GM23338 (cell line): ENCODE results near the gene TPCN2. TPM values are rescaled to one million over a fixed set of nuclear protein-coding genes. Genes with fewer than 3 reads are reported as not detected.

Experiments used
- ATAC-seq: fragments of 200-7000 bp; cut with Tn5 transposase; 3 replicates; pipeline ENCODE4 v1.9.1; 2020
- DNase-seq: peaks from one replicate; pipeline ENCODE4 v3.0.0-alpha.2; 2015; ENCODE audit warnings: low spot score
- H2AFZ ChIP-seq: fragments of 200-600 bp; sonication (generic); 2 replicates; pipeline ENCODE4 v1.8.0; 2016; ENCODE audit warnings: antibody characterized with exemption, mild to moderate bottlenecking, moderate library complexity
- H3F3A ChIP-seq: fragments of 200-600 bp; sonication (generic); replicated peaks from 2 replicates; pipeline ENCODE4 v1.8.0; 2017; ENCODE audit warnings: antibody characterized with exemption, mixed run types, low read depth
- H3K27ac ChIP-seq: fragments of 200-600 bp; sonication (generic); 2 replicates; pipeline ENCODE4 v1.6.1; 2016; ENCODE audit warnings: low read depth
- H3K27me3 ChIP-seq: fragments of 200-600 bp; sonication (generic); 2 replicates; pipeline ENCODE4 v1.8.0; 2016; ENCODE audit warnings: mild to moderate bottlenecking, mixed run types, moderate library complexity; ENCODE audit not compliant: insufficient read depth
- H3K36me3 ChIP-seq: fragments of 200-600 bp; sonication (generic); 2 replicates; pipeline ENCODE4 v1.8.0; 2016; ENCODE audit warnings: mild to moderate bottlenecking; ENCODE audit not compliant: insufficient read depth
- H3K4me1 ChIP-seq: fragments of 200-600 bp; sonication (generic); 2 replicates; pipeline ENCODE4 v1.8.0; 2016; ENCODE audit warnings: mild to moderate bottlenecking, moderate library complexity; ENCODE audit not compliant: insufficient read depth
- H3K4me2 ChIP-seq: fragments of 200-600 bp; sonication (generic); 2 replicates; pipeline ENCODE4 v1.7.1; 2017; ENCODE audit warnings: mixed run types
- H3K4me3 ChIP-seq: fragments of 200-600 bp; sonication (generic); 2 replicates; pipeline ENCODE4 v1.6.1; 2016; ENCODE audit warnings: mixed run types
- H3K79me2 ChIP-seq: fragments of 200-600 bp; sonication (generic); replicated peaks from 2 replicates; pipeline ENCODE4 v1.8.0; 2017; ENCODE audit warnings: mild to moderate bottlenecking; ENCODE audit not compliant: insufficient read depth
- H3K9me2 ChIP-seq: fragments of 200-600 bp; sonication (generic); 2 replicates; pipeline ENCODE4 v1.8.0; 2017; ENCODE audit not compliant: insufficient read depth
- H4K20me1 ChIP-seq: fragments of 200-600 bp; sonication (generic); replicated peaks from 2 replicates; pipeline ENCODE4 v1.8.0; 2017; ENCODE audit warnings: mild to moderate bottlenecking; ENCODE audit not compliant: insufficient read depth
- H3K27ac Mint-ChIP-seq: 2 replicates; pipeline ENCODE4 v1.8.0; 2020; ENCODE audit warnings: inconsistent platforms, mild to moderate bottlenecking, moderate library complexity, mixed read lengths
- H3K27me3 Mint-ChIP-seq: 3 replicates; pipeline ENCODE4 v1.8.0; 2022; ENCODE audit warnings: low read depth, mild to moderate bottlenecking, moderate library complexity, mixed read lengths, inconsistent platforms; ENCODE audit not compliant: insufficient read depth, poor library complexity
- H3K36me3 Mint-ChIP-seq: 3 replicates; pipeline ENCODE4 v1.8.0; 2021; ENCODE audit warnings: low read depth, mild to moderate bottlenecking, inconsistent platforms, moderate library complexity, mixed read lengths
- H3K4me1 Mint-ChIP-seq: 3 replicates; pipeline ENCODE4 v1.8.0; 2020; ENCODE audit warnings: mild to moderate bottlenecking, inconsistent platforms, mixed read lengths
- H3K4me3 Mint-ChIP-seq: 3 replicates; pipeline ENCODE4 v1.8.0; 2021; ENCODE audit warnings: moderate library complexity, mild to moderate bottlenecking, inconsistent platforms, mixed read lengths
- H3K9me3 Mint-ChIP-seq: 3 replicates; pipeline ENCODE4 v1.8.0; 2020; ENCODE audit warnings: moderate library complexity, mild to moderate bottlenecking, inconsistent platforms, mixed read lengths
- CREB1 ChIP-seq: fragments of 250-450 bp; sonication (Bioruptor Pico); IDR thresholded peaks from 2 replicates; pipeline ENCODE4 v1.5.0; 2020; ENCODE audit warnings: low read depth, mild to moderate bottlenecking, moderate library complexity
- EZH2 ChIP-seq: fragments of 200-600 bp; sonication (generic); IDR thresholded peaks from one replicate; pipeline ENCODE4 v1.8.0; 2017; ENCODE audit warnings: antibody characterized with exemption, mild to moderate bottlenecking, low read depth; ENCODE audit not compliant: unreplicated experiment
- EZH2phosphoT487 ChIP-seq: fragments of 200-600 bp; sonication (generic); IDR thresholded peaks from one replicate; pipeline ENCODE4 v1.8.1; 2018; ENCODE audit warnings: antibody characterized with exemption; ENCODE audit not compliant: unreplicated experiment
- JUNB ChIP-seq: IDR thresholded peaks from one replicate; pipeline ENCODE4 v1.6.1; 2016; ENCODE audit warnings: antibody characterized with exemption; ENCODE audit not compliant: unreplicated experiment
- NANOG ChIP-seq: IDR thresholded peaks from 2 replicates; pipeline ENCODE4 v1.6.1; 2016; ENCODE audit warnings: antibody characterized with exemption, borderline replicate concordance
- POLR2AphosphoS5 ChIP-seq: IDR thresholded peaks from 2 replicates; pipeline ENCODE4 v1.6.1; 2016; ENCODE audit warnings: antibody characterized with exemption, low read depth
- STAT1 ChIP-seq: IDR thresholded peaks from one replicate; pipeline ENCODE4 v1.6.1; 2016; ENCODE audit warnings: antibody characterized with exemption; ENCODE audit not compliant: unreplicated experiment
- ZNF114 ChIP-seq: fragments of 250-450 bp; sonication (Bioruptor Pico); IDR thresholded peaks from 2 replicates; pipeline ENCODE4 v1.5.0; 2020; ENCODE audit warnings: mild to moderate bottlenecking, moderate library complexity
- ZNF331 ChIP-seq: fragments of 250-450 bp; sonication (Bioruptor Pico); IDR thresholded peaks from 2 replicates; pipeline ENCODE4 v1.5.0; 2020; ENCODE audit warnings: low read depth, mild to moderate bottlenecking, moderate library complexity
- polyA plus RNA-seq: library from polyadenylated mRNA; unstranded; fragments of >200 nt; fragmentation: Nextera tagmentation; extraction: Ambion mirVana; gene quantifications from 2 replicates; pipeline ENCODE4 v1.2.1, GENCODE V29; 2016
- total RNA-seq: library from RNA; depleted of rRNA; stranded (reverse); fragments of >200 nt; shearing (Covaris generic); gene quantifications from 2 replicates; pipeline ENCODE4 v1.2.3, GENCODE V29; 2014
- TF ChIP-seq, protein P1 (sequence below): IDR thresholded peaks from one replicate; pipeline ENCODE4 v1.6.1; 2018; ENCODE audit warnings: antibody characterized with exemption; ENCODE audit not compliant: unreplicated experiment
- TF ChIP-seq, protein P2 (sequence below): fragments of 250-450 bp; sonication (Bioruptor Pico); IDR thresholded peaks from 2 replicates; pipeline ENCODE4 v1.5.0; 2020; ENCODE audit warnings: mild to moderate bottlenecking, moderate library complexity
- TF ChIP-seq, protein P3 (sequence below), 2 experiments: fragments of 200-600 bp in 1 of 2; sonication (generic) in 1 of 2; conservative IDR thresholded peaks; 2 replicates each; pipeline versions ENCODE4 v1.5.1 to v1.6.1; 2016 to 2017; ENCODE audit warnings: antibody characterized with exemption in 2 of 2, low read depth in 2 of 2, mild to moderate bottlenecking in 2 of 2, moderate library complexity in 1 of 2
- TF ChIP-seq, protein P4 (sequence below): IDR thresholded peaks from 2 replicates; pipeline ENCODE4 v1.6.1; 2016; ENCODE audit warnings: antibody characterized with exemption

The TPCN2 gene
- total and polyA plus RNA-seq, 2 experiments from 2014 or later: 5.8 to 14.7 TPM

DNA sequence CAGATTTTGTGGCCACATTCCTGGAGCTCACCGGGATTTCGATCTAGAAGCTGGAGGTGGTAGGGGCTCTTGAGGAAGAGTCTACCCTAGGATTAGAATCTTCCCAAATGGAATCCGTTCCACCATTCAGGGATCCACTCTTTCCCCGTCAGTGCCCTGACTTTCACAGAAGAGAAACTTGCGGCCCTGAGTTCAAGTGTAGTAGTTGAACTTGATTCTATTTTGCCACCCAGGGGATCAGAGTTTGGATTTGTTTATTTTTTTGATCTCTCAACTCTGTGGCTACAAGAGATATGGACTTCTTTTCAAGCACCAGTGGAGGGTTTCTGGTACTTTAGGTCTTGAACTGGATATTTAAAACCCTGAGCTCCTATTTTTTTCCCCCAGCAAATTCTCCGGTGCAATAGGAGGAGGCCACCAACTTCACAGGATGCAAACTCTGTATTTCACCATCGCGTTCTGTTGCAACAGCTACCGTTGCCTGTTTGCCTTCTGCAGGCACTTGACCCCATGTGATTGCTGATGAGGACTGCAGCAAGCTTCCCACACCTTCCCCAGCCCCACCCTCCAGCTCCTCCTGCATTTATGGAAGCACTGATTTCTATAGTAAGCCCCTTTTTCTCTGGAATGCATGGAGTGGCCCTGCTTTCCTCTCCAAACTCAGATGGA, 20.9 kb upstream of the TPCN2 start:
- Histone ChIP-seq H3K27ac (no peak overlapping the region), H4K20me1 (no peaks in the 10 kb centered on the region), H2AFZ (no peak overlapping the region; the same call in 1 of the 2 replicates), H3K36me3 (no peaks in the 10 kb centered on the region), H3K4me2 (no peak overlapping the region), H3K27me3 (no peaks in the 10 kb centered on the region), H3K4me3 (no peak overlapping the region), H3K79me2 (no peaks in the 10 kb centered on the region), H3F3A (no peaks in the 10 kb centered on the region), H3K4me1 (no peaks in the 10 kb centered on the region), H3K9me2 (no peaks in the 10 kb centered on the region)
- H3K9me3 Mint-ChIP-seq: no peaks in the 10 kb centered on the region
- H3K27ac Mint-ChIP-seq: 0 out of 2 replicates have a peak overlapping the region, but pooled peaks have one; percentile 61
- TF ChIP-seq STAT1 (no peak), ZNF114 (no peak), CREB1 (CRISPR knock-in tag) (no peak), JUNB (no peak), EZH2phosphoT487 (no peak), NANOG (no peak), EZH2 (no peak), ZNF331 (CRISPR knock-in tag) (no peak), POLR2AphosphoS5 (no peak)
- TF ChIP-seq, protein P1, sequence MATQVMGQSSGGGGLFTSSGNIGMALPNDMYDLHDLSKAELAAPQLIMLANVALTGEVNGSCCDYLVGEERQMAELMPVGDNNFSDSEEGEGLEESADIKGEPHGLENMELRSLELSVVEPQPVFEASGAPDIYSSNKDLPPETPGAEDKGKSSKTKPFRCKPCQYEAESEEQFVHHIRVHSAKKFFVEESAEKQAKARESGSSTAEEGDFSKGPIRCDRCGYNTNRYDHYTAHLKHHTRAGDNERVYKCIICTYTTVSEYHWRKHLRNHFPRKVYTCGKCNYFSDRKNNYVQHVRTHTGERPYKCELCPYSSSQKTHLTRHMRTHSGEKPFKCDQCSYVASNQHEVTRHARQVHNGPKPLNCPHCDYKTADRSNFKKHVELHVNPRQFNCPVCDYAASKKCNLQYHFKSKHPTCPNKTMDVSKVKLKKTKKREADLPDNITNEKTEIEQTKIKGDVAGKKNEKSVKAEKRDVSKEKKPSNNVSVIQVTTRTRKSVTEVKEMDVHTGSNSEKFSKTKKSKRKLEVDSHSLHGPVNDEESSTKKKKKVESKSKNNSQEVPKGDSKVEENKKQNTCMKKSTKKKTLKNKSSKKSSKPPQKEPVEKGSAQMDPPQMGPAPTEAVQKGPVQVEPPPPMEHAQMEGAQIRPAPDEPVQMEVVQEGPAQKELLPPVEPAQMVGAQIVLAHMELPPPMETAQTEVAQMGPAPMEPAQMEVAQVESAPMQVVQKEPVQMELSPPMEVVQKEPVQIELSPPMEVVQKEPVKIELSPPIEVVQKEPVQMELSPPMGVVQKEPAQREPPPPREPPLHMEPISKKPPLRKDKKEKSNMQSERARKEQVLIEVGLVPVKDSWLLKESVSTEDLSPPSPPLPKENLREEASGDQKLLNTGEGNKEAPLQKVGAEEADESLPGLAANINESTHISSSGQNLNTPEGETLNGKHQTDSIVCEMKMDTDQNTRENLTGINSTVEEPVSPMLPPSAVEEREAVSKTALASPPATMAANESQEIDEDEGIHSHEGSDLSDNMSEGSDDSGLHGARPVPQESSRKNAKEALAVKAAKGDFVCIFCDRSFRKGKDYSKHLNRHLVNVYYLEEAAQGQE: no peak
- TF ChIP-seq, protein P2, sequence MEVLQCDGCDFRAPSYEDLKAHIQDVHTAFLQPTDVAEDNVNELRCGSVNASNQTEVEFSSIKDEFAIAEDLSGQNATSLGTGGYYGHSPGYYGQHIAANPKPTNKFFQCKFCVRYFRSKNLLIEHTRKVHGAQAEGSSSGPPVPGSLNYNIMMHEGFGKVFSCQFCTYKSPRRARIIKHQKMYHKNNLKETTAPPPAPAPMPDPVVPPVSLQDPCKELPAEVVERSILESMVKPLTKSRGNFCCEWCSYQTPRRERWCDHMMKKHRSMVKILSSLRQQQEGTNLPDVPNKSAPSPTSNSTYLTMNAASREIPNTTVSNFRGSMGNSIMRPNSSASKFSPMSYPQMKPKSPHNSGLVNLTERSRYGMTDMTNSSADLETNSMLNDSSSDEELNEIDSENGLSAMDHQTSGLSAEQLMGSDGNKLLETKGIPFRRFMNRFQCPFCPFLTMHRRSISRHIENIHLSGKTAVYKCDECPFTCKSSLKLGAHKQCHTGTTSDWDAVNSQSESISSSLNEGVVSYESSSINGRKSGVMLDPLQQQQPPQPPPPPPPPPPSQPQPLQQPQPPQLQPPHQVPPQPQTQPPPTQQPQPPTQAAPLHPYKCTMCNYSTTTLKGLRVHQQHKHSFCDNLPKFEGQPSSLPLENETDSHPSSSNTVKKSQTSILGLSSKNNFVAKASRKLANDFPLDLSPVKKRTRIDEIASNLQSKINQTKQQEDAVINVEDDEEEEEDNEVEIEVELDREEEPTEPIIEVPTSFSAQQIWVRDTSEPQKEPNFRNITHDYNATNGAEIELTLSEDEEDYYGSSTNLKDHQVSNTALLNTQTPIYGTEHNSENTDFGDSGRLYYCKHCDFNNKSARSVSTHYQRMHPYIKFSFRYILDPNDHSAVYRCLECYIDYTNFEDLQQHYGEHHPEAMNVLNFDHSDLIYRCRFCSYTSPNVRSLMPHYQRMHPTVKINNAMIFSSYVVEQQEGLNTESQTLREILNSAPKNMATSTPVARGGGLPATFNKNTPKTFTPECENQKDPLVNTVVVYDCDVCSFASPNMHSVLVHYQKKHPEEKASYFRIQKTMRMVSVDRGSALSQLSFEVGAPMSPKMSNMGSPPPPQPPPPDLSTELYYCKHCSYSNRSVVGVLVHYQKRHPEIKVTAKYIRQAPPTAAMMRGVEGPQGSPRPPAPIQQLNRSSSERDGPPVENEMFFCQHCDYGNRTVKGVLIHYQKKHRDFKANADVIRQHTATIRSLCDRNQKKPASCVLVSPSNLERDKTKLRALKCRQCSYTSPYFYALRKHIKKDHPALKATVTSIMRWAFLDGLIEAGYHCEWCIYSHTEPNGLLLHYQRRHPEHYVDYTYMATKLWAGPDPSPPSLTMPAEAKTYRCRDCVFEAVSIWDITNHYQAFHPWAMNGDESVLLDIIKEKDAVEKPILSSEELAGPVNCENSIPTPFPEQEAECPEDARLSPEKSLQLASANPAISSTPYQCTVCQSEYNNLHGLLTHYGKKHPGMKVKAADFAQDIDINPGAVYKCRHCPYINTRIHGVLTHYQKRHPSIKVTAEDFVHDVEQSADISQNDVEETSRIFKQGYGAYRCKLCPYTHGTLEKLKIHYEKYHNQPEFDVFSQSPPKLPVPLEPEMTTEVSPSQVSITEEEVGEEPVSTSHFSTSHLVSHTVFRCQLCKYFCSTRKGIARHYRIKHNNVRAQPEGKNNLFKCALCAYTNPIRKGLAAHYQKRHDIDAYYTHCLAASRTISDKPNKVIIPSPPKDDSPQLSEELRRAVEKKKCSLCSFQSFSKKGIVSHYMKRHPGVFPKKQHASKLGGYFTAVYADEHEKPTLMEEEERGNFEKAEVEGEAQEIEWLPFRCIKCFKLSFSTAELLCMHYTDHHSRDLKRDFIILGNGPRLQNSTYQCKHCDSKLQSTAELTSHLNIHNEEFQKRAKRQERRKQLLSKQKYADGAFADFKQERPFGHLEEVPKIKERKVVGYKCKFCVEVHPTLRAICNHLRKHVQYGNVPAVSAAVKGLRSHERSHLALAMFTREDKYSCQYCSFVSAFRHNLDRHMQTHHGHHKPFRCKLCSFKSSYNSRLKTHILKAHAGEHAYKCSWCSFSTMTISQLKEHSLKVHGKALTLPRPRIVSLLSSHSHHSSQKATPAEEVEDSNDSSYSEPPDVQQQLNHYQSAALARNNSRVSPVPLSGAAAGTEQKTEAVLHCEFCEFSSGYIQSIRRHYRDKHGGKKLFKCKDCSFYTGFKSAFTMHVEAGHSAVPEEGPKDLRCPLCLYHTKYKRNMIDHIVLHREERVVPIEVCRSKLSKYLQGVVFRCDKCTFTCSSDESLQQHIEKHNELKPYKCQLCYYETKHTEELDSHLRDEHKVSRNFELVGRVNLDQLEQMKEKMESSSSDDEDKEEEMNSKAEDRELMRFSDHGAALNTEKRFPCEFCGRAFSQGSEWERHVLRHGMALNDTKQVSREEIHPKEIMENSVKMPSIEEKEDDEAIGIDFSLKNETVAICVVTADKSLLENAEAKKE: no peak
- TF ChIP-seq, protein P3, sequence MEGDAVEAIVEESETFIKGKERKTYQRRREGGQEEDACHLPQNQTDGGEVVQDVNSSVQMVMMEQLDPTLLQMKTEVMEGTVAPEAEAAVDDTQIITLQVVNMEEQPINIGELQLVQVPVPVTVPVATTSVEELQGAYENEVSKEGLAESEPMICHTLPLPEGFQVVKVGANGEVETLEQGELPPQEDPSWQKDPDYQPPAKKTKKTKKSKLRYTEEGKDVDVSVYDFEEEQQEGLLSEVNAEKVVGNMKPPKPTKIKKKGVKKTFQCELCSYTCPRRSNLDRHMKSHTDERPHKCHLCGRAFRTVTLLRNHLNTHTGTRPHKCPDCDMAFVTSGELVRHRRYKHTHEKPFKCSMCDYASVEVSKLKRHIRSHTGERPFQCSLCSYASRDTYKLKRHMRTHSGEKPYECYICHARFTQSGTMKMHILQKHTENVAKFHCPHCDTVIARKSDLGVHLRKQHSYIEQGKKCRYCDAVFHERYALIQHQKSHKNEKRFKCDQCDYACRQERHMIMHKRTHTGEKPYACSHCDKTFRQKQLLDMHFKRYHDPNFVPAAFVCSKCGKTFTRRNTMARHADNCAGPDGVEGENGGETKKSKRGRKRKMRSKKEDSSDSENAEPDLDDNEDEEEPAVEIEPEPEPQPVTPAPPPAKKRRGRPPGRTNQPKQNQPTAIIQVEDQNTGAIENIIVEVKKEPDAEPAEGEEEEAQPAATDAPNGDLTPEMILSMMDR (conservative IDR thresholded peaks at IDR 0.05; ENCODE audit: low read depth in 2 of 2): no peak
- TF ChIP-seq, protein P4, sequence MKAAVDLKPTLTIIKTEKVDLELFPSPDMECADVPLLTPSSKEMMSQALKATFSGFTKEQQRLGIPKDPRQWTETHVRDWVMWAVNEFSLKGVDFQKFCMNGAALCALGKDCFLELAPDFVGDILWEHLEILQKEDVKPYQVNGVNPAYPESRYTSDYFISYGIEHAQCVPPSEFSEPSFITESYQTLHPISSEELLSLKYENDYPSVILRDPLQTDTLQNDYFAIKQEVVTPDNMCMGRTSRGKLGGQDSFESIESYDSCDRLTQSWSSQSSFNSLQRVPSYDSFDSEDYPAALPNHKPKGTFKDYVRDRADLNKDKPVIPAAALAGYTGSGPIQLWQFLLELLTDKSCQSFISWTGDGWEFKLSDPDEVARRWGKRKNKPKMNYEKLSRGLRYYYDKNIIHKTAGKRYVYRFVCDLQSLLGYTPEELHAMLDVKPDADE: no peak
- DNase-seq: no peak
- ATAC-seq: no peak
- no peak overlapping the region for H3K4me3 Mint-ChIP-seq
- H3K4me1 Mint-ChIP-seq: peaks cover 14% of the 10 kb centered on the region
- H3K36me3 Mint-ChIP-seq: no peaks in the 10 kb centered on the region
- H3K27me3 Mint-ChIP-seq: peaks cover 14% of the 10 kb centered on the region
